ENCODE data around the gene JARID2. TPM values are rescaled to one million over a fixed set of nuclear protein-coding genes. Genes with fewer than 3 reads are reported as not detected.

Gene JARID2
- total RNA-seq, 2 donors from 2014 or later: 3.6 to 4.6 TPM

DNA sequence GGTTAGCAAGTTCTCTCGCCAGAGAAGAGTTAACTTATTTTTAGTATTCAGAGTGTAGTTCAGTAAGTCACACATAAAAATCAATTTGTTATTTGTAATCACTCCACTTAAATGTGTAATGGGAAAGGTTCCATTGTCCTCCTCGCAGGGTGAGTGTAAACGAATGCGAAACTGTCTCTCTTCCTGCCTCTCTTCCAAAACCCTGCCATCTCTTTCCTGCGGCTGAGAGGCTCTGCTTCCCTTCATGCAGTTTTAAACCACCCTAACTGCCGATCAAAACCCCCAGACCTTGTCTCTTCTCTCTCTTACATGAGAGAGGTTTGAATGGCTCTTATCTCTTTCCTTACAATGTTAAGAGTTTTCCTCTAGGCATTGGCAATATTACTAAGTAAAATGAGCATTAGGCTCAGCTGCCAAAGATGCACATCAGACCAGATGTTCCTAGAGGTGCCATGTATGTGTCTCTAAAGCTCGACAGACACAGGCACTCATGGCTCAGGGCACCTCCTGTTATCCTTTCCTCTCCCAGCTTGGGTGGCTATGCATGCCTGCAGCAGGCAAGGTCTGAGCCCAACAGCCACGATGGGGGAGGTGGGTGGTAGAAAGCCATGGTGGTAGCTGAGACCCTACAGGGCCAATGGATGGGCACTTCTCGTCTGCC is 91.2 kb downstream of the JARID2 start:
- DNase-seq (no peak), ATAC-seq (no peak)
- peaks cover 9% of the 10 kb centered on the region for H3K4me1 ChIP-seq
- no peaks in the 10 kb centered on the region for H3K9me3 ChIP-seq
- intact Hi-C loops (cut with DNase I): no loop called here
- TF ChIP-seq POLR2A (IDR thresholded peaks at IDR 0.05): no peak
- TF ChIP-seq CTCF (IDR thresholded peaks at IDR 0.05): no peak
- H3K27me3 ChIP-seq: no peaks in the 10 kb centered on the region
- no peak overlapping the region for H3K4me3 ChIP-seq
- no peak overlapping the region for H3K27ac ChIP-seq
- WGBS, 2 donors: 57 to 70% methylated on average over 9 of the region's 9 CpGs
- H3K36me3 ChIP-seq (replicated peaks in 1 of 2; ENCODE audit: insufficient read depth in 1 of 2, low read depth in 2 of 2): no peaks in the 10 kb centered on the region

DNA sequence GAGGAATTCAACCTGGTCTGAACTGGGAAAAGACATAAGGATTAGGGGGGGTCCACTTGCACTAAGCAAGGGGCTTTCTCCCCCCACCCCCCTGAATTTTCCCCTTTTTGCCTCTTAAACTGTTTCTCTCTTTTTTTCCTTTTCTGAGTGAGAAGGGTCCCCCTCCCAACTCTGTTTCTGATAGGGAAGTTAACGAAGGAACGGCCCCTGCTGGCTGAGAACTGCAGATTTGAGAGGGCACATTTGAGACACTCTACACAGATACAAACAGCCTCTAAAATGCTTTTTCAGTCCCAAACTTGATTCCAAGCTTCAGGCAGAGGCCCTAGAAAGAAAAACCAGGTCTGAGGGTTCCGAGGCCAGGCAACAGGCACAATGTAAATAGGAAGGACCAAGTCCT is 91.7 kb downstream of the JARID2 start:
- WGBS, 2 donors: 85 to 91% methylated on average over 3 of the region's 3 CpGs
- intact Hi-C loops (cut with DNase I): no loop called here
- Histone ChIP-seq H3K4me1 (peaks cover 4% of the 10 kb centered on the region), H3K9me3 (no peaks in the 10 kb centered on the region), H3K27ac (no peak overlapping the region), H3K4me3 (no peak overlapping the region), H3K36me3 (replicated peaks in 1 of 2; ENCODE audit: insufficient read depth in 1 of 2, low read depth in 2 of 2) (no peaks in the 10 kb centered on the region), H3K27me3 (no peaks in the 10 kb centered on the region)
- ATAC-seq (no peak), DNase-seq (no peak)
- TF ChIP-seq POLR2A (IDR thresholded peaks at IDR 0.05): no peak
- no peak for TF ChIP-seq CTCF (IDR thresholded peaks at IDR 0.05)

DNA sequence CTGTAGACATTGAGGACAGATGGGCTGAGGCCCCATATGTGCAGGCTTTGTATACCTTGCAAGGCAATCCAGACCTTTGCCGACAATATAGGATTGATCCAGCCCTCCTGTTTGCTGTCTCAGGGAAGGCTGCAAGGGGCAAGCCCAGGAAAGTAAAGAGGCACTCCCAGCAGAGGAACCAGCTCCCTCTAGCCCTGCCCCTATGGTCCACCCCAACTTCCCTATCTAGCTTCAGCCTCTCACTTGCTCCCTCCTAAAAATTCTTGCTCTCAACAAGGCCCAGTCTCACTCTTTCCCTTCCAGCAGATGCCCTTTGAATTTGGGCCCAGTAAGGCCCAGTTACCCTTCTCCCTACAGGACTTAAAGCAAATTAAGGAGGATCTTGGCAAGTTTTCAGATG is 92.6 kb downstream of the JARID2 start:
- Histone ChIP-seq H3K4me1 (peaks cover 4% of the 10 kb centered on the region), H3K27ac (no peak overlapping the region), H3K36me3 (replicated peaks in 1 of 2; ENCODE audit: insufficient read depth in 1 of 2, low read depth in 2 of 2) (no peaks in the 10 kb centered on the region), H3K27me3 (no peaks in the 10 kb centered on the region), H3K4me3 (no peak overlapping the region), H3K9me3 (no peaks in the 10 kb centered on the region)
- no peak for ATAC-seq
- no peak for DNase-seq
- TF ChIP-seq POLR2A (IDR thresholded peaks at IDR 0.05): no peak
- no peak for TF ChIP-seq CTCF (IDR thresholded peaks at IDR 0.05)
- intact Hi-C loops (cut with DNase I): no loop called here
- WGBS, 2 donors: 80 to 100% methylated on average over 1 of the region's 1 CpG

DNA sequence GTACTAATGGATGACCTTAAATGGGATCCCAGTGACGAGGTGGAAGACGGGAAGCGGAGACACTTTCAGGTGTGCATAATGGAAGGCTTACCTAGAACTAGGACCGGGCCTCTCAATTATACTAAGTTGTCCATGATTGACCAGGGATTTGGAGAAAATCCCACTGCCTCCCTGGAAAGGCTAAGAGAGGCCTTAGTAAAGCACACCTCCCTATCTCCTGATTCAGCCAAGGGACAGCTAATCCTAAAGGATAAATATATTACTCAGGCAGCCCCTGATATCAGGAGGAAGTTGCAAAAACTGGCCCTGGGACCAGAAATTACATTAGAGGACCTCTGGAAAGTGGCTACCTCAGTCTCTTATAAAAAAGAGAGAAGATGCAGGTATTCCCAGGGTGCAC is 93.2 kb downstream of the JARID2 start:
- ATAC-seq: no peak
- intact Hi-C loops (cut with DNase I): no loop called here
- TF ChIP-seq POLR2A (IDR thresholded peaks at IDR 0.05) (no peak), CTCF (IDR thresholded peaks at IDR 0.05) (no peak)
- WGBS, 2 donors: 88 to 94% methylated on average over 4 of the region's 4 CpGs
- Histone ChIP-seq H3K4me1 (peaks cover 4% of the 10 kb centered on the region), H3K27me3 (no peaks in the 10 kb centered on the region), H3K9me3 (no peaks in the 10 kb centered on the region), H3K36me3 (replicated peaks in 1 of 2; ENCODE audit: insufficient read depth in 1 of 2, low read depth in 2 of 2) (no peaks in the 10 kb centered on the region), H3K27ac (no peak overlapping the region), H3K4me3 (no peak overlapping the region)
- no peak for DNase-seq

GRCh38 chr6:15340105-15340601 is 94.3 kb downstream of the JARID2 start:
- DNase-seq (no peak), ATAC-seq (no peak)
- Histone ChIP-seq H3K36me3 (replicated peaks in 1 of 2; ENCODE audit: insufficient read depth in 1 of 2, low read depth in 2 of 2) (no peaks in the 10 kb centered on the region), H3K4me1 (peaks cover 8% of the 10 kb centered on the region), H3K9me3 (no peaks in the 10 kb centered on the region), H3K4me3 (no peak overlapping the region), H3K27ac (no peak overlapping the region), H3K27me3 (no peaks in the 10 kb centered on the region)
- intact Hi-C loops (cut with DNase I): no loop called here
- TF ChIP-seq POLR2A (IDR thresholded peaks at IDR 0.05) (no peak), CTCF (IDR thresholded peaks at IDR 0.05) (no peak)
- WGBS, 2 donors: 91 to 93% methylated on average over 3 of the region's 3 CpGs
